ENCODE data around the gene TOB1.

GRCh38 chr17:50863221-50863843 is 2.8 kb downstream of the TOB1 start:
- TF ChIP-seq POLR2A (IDR thresholded peaks at IDR 0.05) (no peak), CTCF (IDR thresholded peaks at IDR 0.05) (peak; percentile 48 to 69 (median 61))
